ACHN (cell line): ENCODE measurements around the gene TSKS.

Source experiments
- DNase-seq: peaks from one replicate; pipeline ENCODE4 v3.0.0-alpha.2; 2015
- in situ Hi-C: cut with HindIII; loops from 2 replicates; pipeline ENCODE4 v1.10.0; 2017; ENCODE audit warnings: low sequenced_read_pairs, low pct_ligation_motif_present, low pct_unique_long_range_greater_than_20kb

TSKS gene

GRCh38 chr19:49772850-49773432, 9.8 kb upstream of the TSKS start:
- no peak for DNase-seq
- in situ Hi-C loops: no loop called here

GRCh38 chr19:49771674-49772139, 8.6 kb upstream of the TSKS start:
- in situ Hi-C loops: no loop called here
- no peak for DNase-seq

GRCh38 chr19:49770529-49770928, 7.4 kb upstream of the TSKS start:
- in situ Hi-C loops: no loop called here

GRCh38 chr19:49767967-49768581, 5.0 kb upstream of the TSKS start:
- in situ Hi-C loops: no loop called here
- DNase-seq: no peak

More at GRCh38 chr19:49770529-49770928, 7.4 kb upstream of the TSKS start:
- no peak for DNase-seq

GRCh38 chr19:49767381-49767780, 4.3 kb upstream of the TSKS start:
- DNase-seq: peak; percentile 24
- in situ Hi-C loops: no loop called here

- in situ Hi-C loops: no loop called here
- DNase-seq: no peak
Observed at GRCh38 chr19:49766930-49767299, 3.8 kb upstream of the TSKS start, which contains the start of gene AP2A1. Gene AP2A1, plus strand, starts transcription at chr19:49767001. Its CDS starts 133 bp downstream, at chr19:49767134.

- in situ Hi-C loops: no loop called here
- DNase-seq: peak; percentile 99
Observed at GRCh38 chr19:49766007-49766929, 3.2 kb upstream of the TSKS start.

GRCh38 chr19:49764341-49764740, 1.2 kb upstream of the TSKS start:
- in situ Hi-C loops: no loop called here
- DNase-seq: no peak

- no peak for DNase-seq
- in situ Hi-C loops: no loop called here
Observed at GRCh38 chr19:49761625-49762311, 1.3 kb downstream of the TSKS start.

- DNase-seq: no peak
- in situ Hi-C loops: no loop called here
Observed at GRCh38 chr19:49761249-49761624, 1.9 kb downstream of the TSKS start.

GRCh38 chr19:49758292-49758691, 4.8 kb downstream of the TSKS start:
- no peak for DNase-seq
- in situ Hi-C loops: no loop called here

- in situ Hi-C loops: no loop called here
- DNase-seq: no peak
Observed at GRCh38 chr19:49755956-49756355, 7.2 kb downstream of the TSKS start.

GRCh38 chr19:49752701-49753100, 10.4 kb downstream of the TSKS start:
- in situ Hi-C loops: no loop called here
- no peak for DNase-seq

GRCh38 chr19:49749771-49750170, 13.3 kb downstream of the TSKS start:
- DNase-seq: no peak
- in situ Hi-C loops: no loop called here

GRCh38 chr19:49749055-49749716, 13.9 kb downstream of the TSKS start:
- DNase-seq: no peak
- in situ Hi-C loops: no loop called here

- DNase-seq: no peak
- in situ Hi-C loops: no loop called here
Observed at GRCh38 chr19:49746206-49746958, 16.7 kb downstream of the TSKS start.

GRCh38 chr19:49744946-49745381, 18.1 kb downstream of the TSKS start:
- no peak for DNase-seq
- in situ Hi-C loops: no loop called here
